IMR-90 (cell line): ENCODE results near the gene ATP5PB.

Experiments
- CEBPB ChIP-seq: IDR thresholded peaks from 2 replicates; pipeline ENCODE4 v1.6.1; 2012; ENCODE audit warnings: low read depth, low read length, improper control_type of control experiment
- CTCF ChIP-seq: conservative IDR thresholded peaks from 2 replicates; pipeline ENCODE4 v1.5.1; 2012; ENCODE audit warnings: mild to moderate bottlenecking, low read depth, low read length, improper control_type of control experiment
- ELK1 ChIP-seq: fragments of 150-350 bp; IDR thresholded peaks from 2 replicates; pipeline ENCODE4 v1.6.1; 2016; ENCODE audit warnings: low read depth, mild to moderate bottlenecking, low read length, moderate library complexity, borderline replicate concordance
- MAFK ChIP-seq: IDR thresholded peaks from 2 replicates; pipeline ENCODE4 v1.6.1; 2012; ENCODE audit warnings: low read depth, low read length, improper control_type of control experiment
- POLR2A ChIP-seq: IDR thresholded peaks from 2 replicates; pipeline ENCODE4 v1.6.1; 2012; ENCODE audit warnings: mild to moderate bottlenecking, low read depth, low read length
- RAD21 ChIP-seq: IDR thresholded peaks from 2 replicates; pipeline ENCODE4 v1.6.1; 2012; ENCODE audit warnings: low read length, improper control_type of control experiment
- RCOR1 ChIP-seq: IDR thresholded peaks from 2 replicates; pipeline ENCODE4 v1.6.1; 2012; ENCODE audit warnings: mild to moderate bottlenecking, low read length, improper control_type of control experiment; ENCODE audit not compliant: insufficient replicate concordance
- RFX5 ChIP-seq: IDR thresholded peaks from 2 replicates; pipeline ENCODE4 v1.8.0; 2012; ENCODE audit warnings: low read depth, mild to moderate bottlenecking, low read length, moderate library complexity
- TF ChIP-seq, protein P1 (sequence below): fragments of 150-350 bp; IDR thresholded peaks from 2 replicates; pipeline ENCODE4 v1.6.1; 2017; ENCODE audit warnings: mild to moderate bottlenecking, antibody characterized with exemption, low read length, low read depth

- no peak for TF ChIP-seq POLR2A
- no peak for TF ChIP-seq RCOR1
- no peak for TF ChIP-seq CTCF
- no peak for TF ChIP-seq MAFK
- no peak for TF ChIP-seq ELK1
- no peak for TF ChIP-seq RAD21
- TF ChIP-seq, protein P1, sequence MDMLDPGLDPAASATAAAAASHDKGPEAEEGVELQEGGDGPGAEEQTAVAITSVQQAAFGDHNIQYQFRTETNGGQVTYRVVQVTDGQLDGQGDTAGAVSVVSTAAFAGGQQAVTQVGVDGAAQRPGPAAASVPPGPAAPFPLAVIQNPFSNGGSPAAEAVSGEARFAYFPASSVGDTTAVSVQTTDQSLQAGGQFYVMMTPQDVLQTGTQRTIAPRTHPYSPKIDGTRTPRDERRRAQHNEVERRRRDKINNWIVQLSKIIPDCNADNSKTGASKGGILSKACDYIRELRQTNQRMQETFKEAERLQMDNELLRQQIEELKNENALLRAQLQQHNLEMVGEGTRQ: no peak
- no peak for TF ChIP-seq RFX5
- TF ChIP-seq CEBPB: no peak
Observed at GRCh38 chr1:111490220-111490619, 41.0 kb downstream of the ATP5PB start.
